ENCODE data around the gene SFXN5. TPM values are rescaled to one million over a fixed set of nuclear protein-coding genes. Genes with fewer than 3 reads are reported as not detected.
A peak's percentile ranks its signal among the peaks of the same experiment; 100 is the strongest.

Gene SFXN5
- total and polyA plus RNA-seq, 11 donors, result 6.0 to 12.5 (median 8.7) TPM

DNA sequence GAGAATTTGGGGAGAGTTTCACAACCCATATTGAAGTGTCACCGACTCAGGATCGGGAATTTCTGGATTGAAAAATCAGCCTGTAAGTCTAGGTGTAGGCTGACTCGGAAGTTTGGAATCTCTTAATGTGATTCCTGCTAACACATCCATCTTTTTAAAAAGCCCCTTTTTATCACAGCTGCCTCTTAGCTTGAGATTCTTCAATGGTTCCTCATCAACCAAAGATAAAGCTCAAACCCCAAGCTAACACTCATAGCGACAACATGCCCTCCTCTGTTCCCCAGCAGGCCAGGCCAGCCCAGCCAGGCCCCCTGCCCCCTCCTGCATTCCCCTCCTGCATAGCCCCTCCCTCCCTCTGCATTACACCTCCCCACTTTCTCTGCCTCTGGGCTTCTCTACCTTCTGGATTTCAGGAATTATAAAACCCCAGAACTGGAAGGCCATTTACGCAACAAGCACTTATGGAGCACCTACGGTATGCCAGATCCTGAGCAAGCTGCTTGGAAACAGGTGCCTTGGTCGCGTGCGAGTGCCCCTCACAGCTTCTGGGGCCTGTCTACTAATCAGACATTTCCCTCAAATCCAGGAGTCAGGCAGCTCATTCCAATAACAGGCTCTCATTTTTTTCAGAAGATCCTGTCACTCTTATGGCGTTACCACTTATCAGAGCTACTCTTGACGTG is 90.8 kb downstream of the SFXN5 start:
- peaks cover 0 to 56% (median 31%) of the 10 kb centered on the region in 12 donors for H3K4me1 ChIP-seq
- DNase-seq (peak in 2 of 5 donors; percentile 8 to 20), ATAC-seq (no peak)
- H3K27me3 ChIP-seq, result no peaks in the 10 kb centered on the region
- H3K36me3 ChIP-seq, result peaks cover 0 to 4% (median 0%) of the 10 kb centered on the region in 9 donors
- 82 to 86% (median 84%) methylated on average over 11 of the region's 11 CpGs for WGBS, 4 donors
- no peaks in the 10 kb centered on the region for H3K9me3 ChIP-seq
- H3K27ac ChIP-seq, result peak overlapping the region in 5 of 12 donors; percentile 18 to 70 (median 46)
- no peak overlapping the region for H3K4me3 ChIP-seq
- intact Hi-C loops (cut with DNase I), result no loop called here
- no peak for TF ChIP-seq POLR2A (IDR thresholded peaks at IDR 0.05)
- TF ChIP-seq, protein P1, sequence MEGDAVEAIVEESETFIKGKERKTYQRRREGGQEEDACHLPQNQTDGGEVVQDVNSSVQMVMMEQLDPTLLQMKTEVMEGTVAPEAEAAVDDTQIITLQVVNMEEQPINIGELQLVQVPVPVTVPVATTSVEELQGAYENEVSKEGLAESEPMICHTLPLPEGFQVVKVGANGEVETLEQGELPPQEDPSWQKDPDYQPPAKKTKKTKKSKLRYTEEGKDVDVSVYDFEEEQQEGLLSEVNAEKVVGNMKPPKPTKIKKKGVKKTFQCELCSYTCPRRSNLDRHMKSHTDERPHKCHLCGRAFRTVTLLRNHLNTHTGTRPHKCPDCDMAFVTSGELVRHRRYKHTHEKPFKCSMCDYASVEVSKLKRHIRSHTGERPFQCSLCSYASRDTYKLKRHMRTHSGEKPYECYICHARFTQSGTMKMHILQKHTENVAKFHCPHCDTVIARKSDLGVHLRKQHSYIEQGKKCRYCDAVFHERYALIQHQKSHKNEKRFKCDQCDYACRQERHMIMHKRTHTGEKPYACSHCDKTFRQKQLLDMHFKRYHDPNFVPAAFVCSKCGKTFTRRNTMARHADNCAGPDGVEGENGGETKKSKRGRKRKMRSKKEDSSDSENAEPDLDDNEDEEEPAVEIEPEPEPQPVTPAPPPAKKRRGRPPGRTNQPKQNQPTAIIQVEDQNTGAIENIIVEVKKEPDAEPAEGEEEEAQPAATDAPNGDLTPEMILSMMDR (IDR thresholded peaks at IDR 0.05), result no peak

DNA sequence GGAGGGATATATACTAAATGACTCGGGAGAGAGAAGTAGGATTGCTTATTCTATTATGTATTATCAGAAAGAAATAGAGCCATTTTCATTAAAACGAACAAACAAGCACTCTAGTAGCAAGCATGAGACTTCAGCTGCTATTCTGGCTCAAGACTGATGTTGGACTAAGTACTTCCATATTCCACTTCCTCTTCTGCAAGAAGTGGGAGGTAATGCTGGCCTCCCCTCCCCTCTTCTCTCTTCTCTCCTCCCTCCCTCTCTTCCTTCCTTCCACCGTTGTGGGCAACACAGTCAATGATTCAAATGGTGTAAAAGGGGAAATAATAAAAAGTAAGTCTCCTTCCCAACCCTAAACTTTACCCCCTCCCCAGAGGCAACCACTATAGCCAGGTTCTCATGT is 91.6 kb downstream of the SFXN5 start:
- 62 to 67% (median 64%) methylated on average over 3 of the region's 3 CpGs for WGBS, 4 donors
- no peaks in the 10 kb centered on the region for H3K27me3 ChIP-seq
- ATAC-seq (peak in 1 of 4 donors; percentile 20), DNase-seq (peak in 1 of 5 donors; percentile 21)
- TF ChIP-seq, protein P1 (IDR thresholded peaks at IDR 0.05), result no peak
- no peak for TF ChIP-seq POLR2A (IDR thresholded peaks at IDR 0.05)
- peaks cover 0 to 48% (median 25%) of the 10 kb centered on the region in 12 donors for H3K4me1 ChIP-seq
- H3K9me3 ChIP-seq, result no peaks in the 10 kb centered on the region
- no peak overlapping the region for H3K4me3 ChIP-seq
- intact Hi-C loops (cut with DNase I), result loop anchor here in 2 of 10 donors (5.0 to 10.0 kb wide), 2 partner anchors 83 to 85 kb away; no protein-coding TSS in a partner anchor
- H3K36me3 ChIP-seq, result peaks cover 0 to 9% (median 0%) of the 10 kb centered on the region in 9 donors
- H3K27ac ChIP-seq, result no peak overlapping the region

DNA sequence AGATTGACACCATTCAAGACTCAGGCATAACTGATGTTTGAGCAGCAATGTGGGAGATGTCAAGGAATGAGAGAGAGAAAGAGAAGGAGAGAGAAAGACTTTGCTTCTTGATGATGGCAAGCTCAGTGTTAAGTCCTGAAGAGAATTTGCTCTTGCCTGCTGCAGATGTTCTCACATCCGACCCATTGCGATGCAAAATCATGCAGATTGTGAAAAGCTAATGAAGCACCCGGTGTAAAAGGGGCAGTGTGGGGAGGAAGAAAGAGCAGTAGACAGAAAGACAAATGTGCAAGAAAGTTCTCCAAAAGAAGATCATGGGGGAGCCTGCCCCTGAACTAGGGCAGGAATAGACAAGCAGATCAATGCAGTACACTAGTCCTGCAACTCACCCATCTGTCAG is 96.5 kb downstream of the SFXN5 start:
- no peak overlapping the region for H3K4me3 ChIP-seq
- ATAC-seq, result no peak
- WGBS, 4 donors, result 72 to 83% (median 79%) methylated on average over 3 of the region's 3 CpGs
- no peak for DNase-seq
- H3K36me3 ChIP-seq, result peaks cover 0 to 9% (median 0%) of the 10 kb centered on the region in 9 donors
- TF ChIP-seq, protein P1 (IDR thresholded peaks at IDR 0.05), result no peak
- no peak for TF ChIP-seq POLR2A (IDR thresholded peaks at IDR 0.05)
- intact Hi-C loops (cut with DNase I), result loop anchor here in 3 of 10 donors (2.0 to 10.0 kb wide), 3 partner anchors 78 to 82 kb away; no protein-coding TSS in a partner anchor
- H3K9me3 ChIP-seq, result no peaks in the 10 kb centered on the region
- H3K4me1 ChIP-seq, result peaks cover 0 to 13% (median 4%) of the 10 kb centered on the region in 12 donors
- H3K27ac ChIP-seq, result no peak overlapping the region
- H3K27me3 ChIP-seq, result no peaks in the 10 kb centered on the region

DNA sequence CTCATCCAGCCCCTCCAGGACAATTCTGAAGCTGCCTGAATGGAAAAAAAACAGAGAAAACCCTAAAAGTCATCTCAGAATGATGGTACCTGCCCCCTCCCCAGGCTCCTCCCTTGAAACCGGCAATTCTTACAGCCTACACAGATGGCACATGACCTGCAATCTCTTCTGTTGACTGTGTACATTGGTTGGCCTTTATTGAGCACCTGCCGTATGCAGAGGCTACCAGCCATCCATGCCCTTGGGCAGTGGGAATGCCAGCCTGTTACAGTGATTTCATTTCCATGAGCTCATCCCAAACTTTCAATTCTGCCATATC is 97.1 kb downstream of the SFXN5 start:
- DNase-seq, result peak in 1 of 5 donors; percentile 4
- H3K4me3 ChIP-seq, result no peak overlapping the region
- WGBS, 4 donors, result 82 to 94% (median 89%) methylated on average over 2 of the region's 2 CpGs
- no peak for ATAC-seq
- no peaks in the 10 kb centered on the region for H3K9me3 ChIP-seq
- intact Hi-C loops (cut with DNase I), result loop anchor here in 8 of 10 donors (2.0 to 10.0 kb wide), 4 partner anchors 77 to 82 kb away; no protein-coding TSS in a partner anchor
- no peak overlapping the region for H3K27ac ChIP-seq
- peaks cover 0 to 7% (median 0%) of the 10 kb centered on the region in 12 donors for H3K4me1 ChIP-seq
- H3K27me3 ChIP-seq, result no peaks in the 10 kb centered on the region
- no peak for TF ChIP-seq POLR2A (IDR thresholded peaks at IDR 0.05)
- TF ChIP-seq, protein P1 (IDR thresholded peaks at IDR 0.05), result no peak
- H3K36me3 ChIP-seq, result peaks cover 0 to 9% (median 0%) of the 10 kb centered on the region in 9 donors

All from heart left ventricle (tissue), 16 donors.